ENCODE measurements around the gene FUT7.

FUT7 gene

DNA sequence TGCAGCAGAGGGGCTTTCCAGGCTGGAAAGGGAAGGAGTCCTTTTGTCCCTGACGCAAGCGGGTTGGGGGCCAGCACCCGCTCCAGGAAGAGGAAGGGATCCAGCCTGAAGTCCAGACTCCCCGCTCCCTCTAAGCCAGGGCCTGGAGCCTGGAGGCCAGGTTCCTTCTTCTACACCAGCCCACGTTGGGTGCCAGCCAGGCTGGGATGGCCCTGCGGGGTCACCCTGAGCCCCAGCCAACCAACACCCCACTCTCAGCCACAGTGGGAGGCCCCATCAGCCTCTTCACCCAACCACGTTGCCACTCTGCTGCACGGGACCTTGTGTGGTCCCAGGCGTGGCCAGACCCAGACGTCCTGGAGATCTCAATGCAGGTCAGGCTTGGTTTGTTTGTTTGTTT, 970 bp upstream of the FUT7 start:
- no peak for DNase-seq

- DNase-seq, result no peak
Observed at GRCh38 chr9:137030538-137031527, 1.1 kb downstream of the FUT7 start.

DNA sequence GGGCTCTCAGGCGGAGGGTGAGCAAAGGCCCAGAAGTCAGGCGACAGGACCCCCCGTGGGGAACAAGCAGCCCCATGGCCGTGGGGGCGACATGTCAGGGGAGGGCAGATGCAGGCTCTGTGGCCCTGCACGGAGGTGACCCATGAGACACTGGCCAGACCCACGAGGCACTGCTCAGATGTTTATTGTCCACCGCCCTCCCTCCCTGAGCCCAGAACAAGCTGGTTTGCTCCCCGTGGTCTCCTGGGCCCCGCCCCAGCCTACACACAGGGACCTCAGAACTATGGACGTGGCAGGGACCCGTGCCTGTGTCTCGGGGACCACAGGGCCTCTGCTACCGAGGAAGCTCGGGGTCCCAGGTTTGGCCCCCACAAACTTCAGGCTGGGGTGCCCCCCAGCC, 1.9 kb downstream of the FUT7 start:
- no peak for DNase-seq

DNA sequence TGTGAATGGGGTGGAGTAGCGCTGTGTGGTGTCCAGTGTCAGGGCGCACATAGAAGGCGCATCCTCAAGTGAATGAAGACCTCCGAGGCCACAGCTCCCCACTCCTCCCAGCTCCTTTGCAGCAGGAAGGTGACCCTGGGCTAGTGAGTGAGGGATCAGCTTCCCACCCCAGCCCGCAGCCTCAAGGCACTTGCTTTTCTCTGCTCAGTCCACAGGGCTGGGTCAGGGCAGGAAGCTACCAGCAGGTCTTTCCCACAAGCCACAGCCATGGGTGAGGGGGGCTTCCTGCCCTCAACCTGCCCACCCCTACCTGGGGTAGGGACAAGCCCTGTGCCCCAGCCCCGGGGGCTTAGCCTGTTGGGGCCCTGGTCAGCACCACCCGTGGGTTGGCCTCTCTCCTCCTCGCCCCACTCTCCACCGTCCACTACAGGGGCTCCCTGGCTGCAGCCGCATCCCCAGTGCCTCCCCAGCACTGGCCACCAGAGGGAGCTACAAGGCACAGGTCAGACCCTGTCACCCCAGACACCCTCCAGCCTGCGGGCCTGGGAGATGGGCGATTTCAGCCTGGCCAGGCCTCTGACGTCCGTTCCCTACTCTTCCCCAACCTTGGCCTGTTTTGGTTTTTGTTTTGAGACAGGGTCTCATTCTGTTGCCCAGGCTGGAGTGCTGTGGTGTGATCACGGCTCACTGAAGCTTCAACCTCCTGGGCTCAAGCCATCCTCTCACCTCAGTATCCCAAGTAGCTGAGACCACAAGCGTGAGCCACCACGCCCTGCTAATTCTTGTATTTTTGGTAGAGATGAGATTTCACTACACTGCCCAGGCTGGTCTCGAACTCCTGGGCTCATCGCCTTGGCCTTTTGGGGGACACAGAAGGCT, 2.6 kb downstream of the FUT7 start:
- DNase-seq, result no peak

DNA sequence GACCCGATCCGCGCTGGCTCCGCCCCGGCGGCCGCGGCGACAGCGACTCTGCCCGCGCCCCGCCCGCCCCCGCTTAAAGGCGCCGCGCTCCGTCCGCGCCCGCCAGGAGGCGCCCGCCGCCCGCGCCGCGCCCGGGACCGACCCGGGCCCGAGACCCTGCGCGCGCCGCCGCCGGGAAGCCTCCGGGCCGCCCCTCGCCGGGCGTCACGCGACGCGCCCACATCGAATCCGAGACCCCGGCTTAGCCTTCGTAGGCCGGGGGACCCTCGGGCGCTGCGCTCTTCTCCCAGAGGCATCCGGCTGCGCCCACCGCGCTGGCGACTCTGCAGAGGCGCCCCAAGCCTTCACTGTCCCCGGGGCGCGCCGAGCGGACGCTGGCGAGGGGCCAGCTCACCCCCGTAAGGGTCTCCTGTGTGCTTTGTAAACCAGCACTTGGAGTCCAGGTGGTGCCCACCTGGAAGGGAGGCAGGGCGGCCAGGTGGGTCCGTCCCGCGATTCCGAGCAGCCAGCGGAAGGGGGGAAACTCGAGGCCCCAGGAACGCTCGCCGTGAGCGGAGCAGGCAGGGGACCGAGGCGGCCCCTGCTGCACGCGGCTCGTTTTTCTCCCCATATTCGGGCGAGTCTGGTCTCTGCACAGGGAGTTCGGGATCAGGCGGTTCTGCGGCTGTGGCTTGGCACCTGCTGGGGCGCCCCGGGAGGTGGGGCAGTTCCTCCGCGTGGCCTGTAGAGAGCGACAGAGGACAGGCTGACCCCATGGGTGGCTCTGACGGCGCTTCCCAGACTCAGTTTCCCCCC, 3.4 kb downstream of the FUT7 start:
- no peak for DNase-seq

- DNase-seq, result no peak
Observed at GRCh38 chr9:137027369-137028262, 4.3 kb downstream of the FUT7 start, which contains the start of gene ABCA2. Gene ABCA2, minus strand, starts transcription at chr9:137028237. Its CDS starts 97 bp downstream, at chr9:137028140.

DNA sequence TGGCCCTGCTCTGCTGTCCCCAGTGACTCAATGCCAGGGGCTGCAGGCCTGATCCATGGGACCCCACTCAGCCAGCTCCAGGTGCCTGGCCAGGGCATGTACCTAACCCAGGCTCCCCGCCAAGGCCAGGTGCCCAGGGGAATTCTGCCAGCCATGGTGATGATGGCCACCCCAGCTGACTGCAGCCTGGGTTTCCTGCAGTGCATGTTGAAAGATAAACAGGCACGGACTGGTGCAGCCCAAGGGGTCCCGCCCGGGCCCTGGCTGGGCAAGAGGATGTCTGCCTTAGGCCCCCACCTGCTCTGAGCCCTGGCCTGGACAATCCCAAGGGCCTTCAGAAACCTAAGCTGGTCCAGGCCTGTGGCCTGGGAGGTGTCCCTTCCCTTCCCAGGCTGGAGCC, 5.1 kb downstream of the FUT7 start:
- DNase-seq, result no peak

DNA sequence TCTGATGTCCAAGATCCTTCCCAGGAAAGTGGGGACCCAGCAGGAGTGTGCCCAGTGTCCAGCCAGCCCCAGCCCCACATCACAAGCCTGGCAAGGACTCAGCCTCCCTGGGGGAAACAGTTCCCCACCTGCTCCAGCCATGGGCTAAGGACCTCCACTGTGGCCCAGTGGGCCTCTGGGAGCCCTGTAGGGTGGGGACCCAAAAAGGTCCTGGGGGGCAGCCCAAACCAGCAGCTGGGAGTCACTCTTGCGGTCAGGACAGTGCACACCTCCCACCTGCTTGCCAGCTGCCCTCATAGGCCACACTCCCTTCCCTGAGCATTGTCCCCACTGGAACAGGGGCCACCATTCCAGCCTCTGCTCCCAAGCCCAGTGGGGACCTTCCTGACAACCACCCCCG, 5.5 kb downstream of the FUT7 start:
- no peak for DNase-seq

GRCh38 chr9:137025517-137025966, 6.3 kb downstream of the FUT7 start:
- peak; percentile 21 for DNase-seq

- DNase-seq, result no peak
Observed at GRCh38 chr9:137023583-137023991, 8.3 kb downstream of the FUT7 start.

- DNase-seq, result no peak
Observed at GRCh38 chr9:137023157-137023556, 8.7 kb downstream of the FUT7 start.

DNA sequence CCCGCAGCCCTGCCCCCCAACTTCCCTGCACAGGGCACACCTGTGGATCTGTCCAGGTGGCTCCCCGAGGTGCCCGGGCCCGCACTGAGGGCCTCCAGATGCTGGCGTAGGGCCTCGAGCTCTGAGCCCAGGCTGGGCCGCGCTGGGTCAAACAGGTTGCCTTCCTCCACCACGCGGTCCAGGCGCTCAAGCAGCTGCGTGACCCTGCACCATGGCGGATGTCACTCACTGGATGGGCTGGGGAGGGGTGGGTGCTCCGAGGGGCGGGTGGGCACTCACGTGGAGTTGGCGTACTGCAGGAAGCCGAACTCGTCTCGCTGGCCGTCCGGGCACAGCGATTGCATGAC, 9.3 kb downstream of the FUT7 start:
- DNase-seq, result no peak

- no peak for DNase-seq
Observed at GRCh38 chr9:137021979-137022661, 9.8 kb downstream of the FUT7 start.

DNA sequence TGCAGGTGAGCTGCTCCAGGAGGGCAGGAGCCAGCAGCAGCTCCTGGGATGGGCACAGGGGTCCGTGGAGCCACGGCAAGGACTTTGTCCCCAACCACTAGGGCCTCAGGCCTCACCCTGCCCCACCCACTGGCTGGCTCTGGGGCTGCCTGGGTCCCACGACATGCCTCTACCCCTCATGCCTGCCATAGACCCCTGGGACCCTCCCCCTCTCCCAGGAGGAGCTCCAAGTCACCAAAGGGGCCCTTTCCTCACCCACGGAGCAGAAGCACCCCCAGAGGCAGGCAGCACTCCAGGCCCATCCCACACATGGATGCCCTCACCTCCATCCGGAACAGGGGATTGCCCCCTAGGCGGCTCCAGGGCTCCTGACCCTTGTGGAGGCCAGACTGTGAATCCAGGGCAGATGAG, 10.3 kb downstream of the FUT7 start:
- DNase-seq, result no peak

DNA sequence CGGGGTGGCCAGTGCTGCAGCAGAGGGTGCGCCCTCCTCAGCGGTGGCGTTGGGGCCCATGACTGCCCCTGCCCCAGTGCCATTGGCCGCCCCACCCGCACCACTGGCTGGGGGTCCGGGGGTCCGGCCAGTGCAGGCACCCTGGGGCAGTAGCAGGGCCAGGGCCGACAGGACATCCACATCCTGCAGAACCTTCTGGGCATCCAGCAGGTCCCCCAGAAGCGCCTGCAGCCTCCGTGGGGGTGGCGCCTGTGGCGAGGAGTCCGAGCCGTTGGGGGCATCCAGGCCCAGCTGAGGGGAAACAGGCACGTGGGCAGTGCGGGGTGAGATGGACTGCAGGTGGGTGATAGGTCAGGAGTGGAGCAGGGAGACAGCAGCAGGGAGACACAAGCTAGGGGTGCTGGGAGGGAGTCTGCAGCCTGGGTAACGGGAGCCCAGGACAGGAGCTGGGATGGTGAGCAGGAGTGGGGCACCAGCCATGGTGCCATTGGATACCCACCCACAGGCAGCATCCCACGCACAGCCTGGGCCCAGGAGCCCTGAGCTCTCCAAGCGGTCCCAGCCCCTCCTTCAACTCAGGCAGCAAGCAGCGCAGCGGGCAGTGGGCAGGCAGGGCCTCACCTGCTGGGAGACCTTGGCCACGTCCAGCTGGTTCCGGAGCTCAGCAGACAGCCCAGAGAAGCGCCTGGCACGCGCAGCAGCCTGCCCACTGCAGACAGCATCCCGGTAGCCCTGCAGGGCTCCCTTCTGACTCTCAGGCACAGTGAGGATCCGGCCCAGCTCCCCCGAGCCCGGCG, 10.9 kb downstream of the FUT7 start:
- no peak for DNase-seq

GRCh38 chr9:137019891-137020683, 11.8 kb downstream of the FUT7 start:
- DNase-seq, result no peak

- no peak for DNase-seq
Observed at GRCh38 chr9:137018761-137019559, 12.9 kb downstream of the FUT7 start.

- no peak for DNase-seq
Observed at GRCh38 chr9:137017791-137018497, 13.9 kb downstream of the FUT7 start.

All from NCI-H187 treated with DMSO at 0.1 percent for 48 hours (cell line).